Activated CD8-positive, alpha-beta memory T cell treated with anti-CD3 and anti-CD28 coated beads for 4 hours (primary cell): ENCODE data around the gene EHBP1L1.

ENCODE experiments used
- DNase-seq, 2 donors: peaks; one replicate each; pipeline ENCODE4 v3.0.0-alpha.2; 2020; ENCODE audit warnings: low read depth in 2 of 2

Gene EHBP1L1

DNA sequence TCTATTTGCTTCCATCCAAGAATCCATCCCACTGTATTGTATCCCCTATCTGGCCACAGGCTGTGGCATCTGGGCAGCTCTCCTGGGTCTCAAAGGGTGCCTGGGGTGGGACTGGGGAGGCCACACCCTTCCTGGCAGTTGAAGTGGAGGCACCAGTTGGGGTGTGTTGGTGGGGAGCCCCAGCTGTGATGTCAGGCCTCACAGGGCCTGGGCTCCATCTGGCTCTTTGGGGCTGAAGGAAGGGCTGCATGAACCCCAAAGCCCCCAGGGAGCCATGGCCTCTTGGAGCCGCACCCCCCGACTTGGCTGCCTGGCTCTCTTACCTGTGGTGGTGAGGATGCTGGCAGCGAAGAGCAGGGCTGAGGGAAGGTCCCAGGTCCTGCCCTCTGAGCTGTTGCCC is 19.3 kb downstream of the EHBP1L1 start:
- DNase-seq = no peak

- DNase-seq = no peak
Measured at GRCh38 chr11:65595543-65596281, 19.9 kb downstream of the EHBP1L1 start, which contains the start of gene KCNK7. TSS of gene KCNK7 (minus strand) at chr11:65595800. CDS start at chr11:65595772, 28 bp downstream.

DNA sequence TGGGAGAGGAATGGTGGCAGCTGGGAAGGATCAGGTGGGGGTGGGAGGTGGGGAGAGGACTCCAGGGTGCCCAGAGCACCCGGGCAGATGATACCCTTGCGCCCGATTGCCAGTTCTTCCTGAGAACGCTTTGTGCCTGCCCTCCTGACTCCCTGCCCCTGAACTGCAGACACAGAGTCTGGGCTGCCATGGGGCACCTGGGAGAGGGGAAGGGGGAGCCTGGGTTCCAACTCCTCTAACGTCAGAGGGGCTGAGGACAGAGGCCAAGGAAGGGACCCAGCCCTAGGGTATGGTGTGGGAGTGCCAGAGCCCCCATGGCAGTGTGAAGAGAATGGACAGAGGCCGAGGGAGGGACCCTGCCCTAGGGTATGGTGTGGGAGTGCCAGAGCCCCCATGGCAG is 20.7 kb downstream of the EHBP1L1 start:
- DNase-seq = no peak

- DNase-seq = no peak
Measured at GRCh38 chr11:65598258-65598699, 22.4 kb downstream of the EHBP1L1 start.

DNA sequence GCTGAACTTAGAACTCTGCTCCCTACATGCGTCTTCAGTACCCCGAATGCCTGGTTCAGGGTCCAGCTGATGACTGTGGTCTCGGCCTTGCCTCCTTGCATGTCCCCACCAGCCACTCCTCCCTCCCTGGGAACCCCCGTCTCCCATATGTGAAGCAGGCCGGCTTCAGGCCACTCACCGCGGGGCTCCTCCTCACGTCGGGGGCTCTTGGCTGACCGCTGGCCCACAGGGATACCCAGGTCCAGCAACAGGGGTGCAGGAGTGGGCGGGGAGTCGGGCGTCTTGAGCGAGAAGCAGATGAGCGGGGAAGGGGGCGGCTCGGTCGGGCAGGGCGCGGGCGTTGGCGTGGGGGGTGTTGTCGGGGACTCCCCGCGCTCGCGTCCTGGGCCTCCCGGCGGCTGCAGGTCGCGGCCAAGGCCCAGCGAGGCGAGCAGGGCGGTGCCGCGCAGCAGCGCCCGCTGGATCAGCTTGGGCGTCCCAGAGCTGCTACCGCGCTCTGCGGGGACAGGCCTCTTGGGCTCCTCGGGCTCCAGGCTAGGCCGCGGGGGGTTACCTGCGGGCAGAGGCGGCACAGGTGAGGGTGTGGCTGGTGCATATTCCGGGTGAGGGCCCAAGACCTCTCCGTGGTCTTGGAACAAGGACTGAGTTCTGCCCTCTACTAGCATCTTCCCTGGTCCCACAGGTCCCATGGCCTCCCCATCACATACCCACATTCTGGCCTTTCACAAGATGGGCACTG is 23.5 kb downstream of the EHBP1L1 start:
- no peak for DNase-seq

DNA sequence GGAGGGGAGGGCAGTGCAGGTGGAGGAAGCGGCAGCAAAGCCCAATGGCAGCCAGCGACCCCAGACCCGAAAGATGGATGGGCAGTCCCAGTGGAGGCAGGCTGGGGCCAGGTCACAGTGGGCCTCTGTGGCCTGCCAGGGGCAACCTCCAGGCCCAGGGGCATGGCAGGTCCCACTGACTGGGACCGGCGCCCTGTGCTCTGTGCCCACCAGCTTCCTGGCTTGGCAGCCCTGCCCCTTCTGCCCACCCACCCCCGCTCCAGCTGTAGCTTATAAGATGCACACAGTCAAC is 24.0 kb downstream of the EHBP1L1 start:
- no peak for DNase-seq

- DNase-seq = no peak
Measured at GRCh38 chr11:65604258-65604657, 28.4 kb downstream of the EHBP1L1 start.

- DNase-seq = no peak
Measured at GRCh38 chr11:65606876-65607613, 31.2 kb downstream of the EHBP1L1 start.

- DNase-seq = no peak
Measured at GRCh38 chr11:65607614-65608426, 32.0 kb downstream of the EHBP1L1 start.

GRCh38 chr11:65609229-65609628 is 33.4 kb downstream of the EHBP1L1 start:
- no peak for DNase-seq

GRCh38 chr11:65609665-65610064 is 33.8 kb downstream of the EHBP1L1 start:
- no peak for DNase-seq

DNA sequence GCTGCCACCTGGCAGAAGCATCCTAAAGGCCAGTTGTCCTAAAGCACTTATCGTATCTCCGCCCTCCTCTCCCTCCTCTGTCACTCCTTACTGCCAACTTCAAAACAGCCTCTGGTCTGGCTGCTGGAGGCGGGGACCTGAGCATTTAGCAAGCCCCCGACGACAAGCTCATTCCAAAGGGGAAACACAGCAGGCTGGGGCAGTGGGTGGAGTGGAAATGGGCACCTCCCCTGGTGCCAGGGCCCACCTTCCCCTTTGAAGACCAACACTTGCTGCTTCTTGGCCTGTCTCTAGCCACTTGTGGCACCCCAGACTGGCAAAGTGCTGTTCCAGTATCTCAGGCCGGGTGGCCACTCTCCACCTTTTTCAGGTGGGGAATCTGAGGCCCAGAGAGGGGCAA is 34.6 kb downstream of the EHBP1L1 start:
- no peak for DNase-seq

- no peak for DNase-seq
Measured at GRCh38 chr11:65611028-65611757, 35.3 kb downstream of the EHBP1L1 start.

GRCh38 chr11:65611758-65612603 is 36.1 kb downstream of the EHBP1L1 start:
- DNase-seq = no peak

DNA sequence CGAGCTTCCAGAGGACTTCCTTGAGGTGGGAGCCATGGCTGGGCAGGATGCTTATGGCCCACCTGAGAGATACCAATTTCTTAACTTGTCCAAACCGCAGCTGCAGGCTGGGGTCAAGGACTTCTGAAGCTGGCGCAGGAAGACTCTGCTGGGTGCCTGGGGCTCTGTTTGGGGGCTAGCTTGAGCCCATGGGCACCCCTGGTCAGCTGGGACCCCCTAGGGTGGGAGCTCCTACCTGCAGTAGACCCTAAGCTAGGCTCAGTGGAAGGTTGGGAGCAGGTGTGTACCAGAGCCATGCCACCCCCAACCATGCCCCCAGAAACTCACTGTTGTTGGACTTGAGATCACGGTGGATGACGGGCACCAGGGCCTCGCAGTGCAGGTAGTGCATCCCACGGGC is 36.8 kb downstream of the EHBP1L1 start:
- no peak for DNase-seq

- DNase-seq = no peak
Measured at GRCh38 chr11:65613091-65613928, 37.5 kb downstream of the EHBP1L1 start.

DNA sequence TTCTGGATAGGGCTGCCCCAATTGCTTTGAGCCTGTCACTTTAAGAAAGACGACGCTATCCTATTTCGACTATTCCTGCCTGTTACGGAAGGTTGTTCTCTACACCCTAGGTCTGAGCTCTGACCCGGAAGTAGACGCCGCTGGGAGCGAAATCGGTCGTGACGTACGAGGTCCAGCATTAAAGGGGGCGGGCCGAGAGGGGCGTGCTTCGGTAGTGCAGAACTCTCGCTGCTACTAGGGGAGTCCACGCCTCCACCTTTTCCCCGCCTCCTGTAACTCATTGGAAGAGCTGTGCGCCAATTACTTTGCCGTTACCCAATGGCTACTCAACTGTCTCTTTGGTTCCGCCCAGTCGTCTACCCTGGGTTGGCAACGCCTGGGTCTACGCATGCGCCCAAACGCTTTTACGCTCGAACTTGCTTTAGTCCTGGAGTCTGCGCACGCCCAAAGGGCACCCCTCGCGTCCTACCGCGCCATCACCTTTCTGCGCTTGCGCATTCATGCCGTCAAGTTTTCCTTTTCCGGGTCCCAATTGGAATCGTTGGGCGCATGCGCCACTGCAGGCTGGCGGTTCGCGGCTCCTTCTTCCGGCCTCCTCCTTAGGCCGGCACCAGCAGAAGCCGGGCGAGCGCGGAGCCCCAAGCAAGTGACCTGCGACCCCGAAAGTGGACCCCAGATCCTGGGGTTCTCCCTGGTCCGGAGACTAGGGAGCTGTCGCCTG is 39.5 kb downstream of the EHBP1L1 start, which contains the start of gene PCNX3:
Gene PCNX3 (plus strand): TSS at position 548 of the 721 bp plus-strand sequence. CDS start 536 bp downstream, outside the sequence.
- peak; percentile 100 for DNase-seq

DNA sequence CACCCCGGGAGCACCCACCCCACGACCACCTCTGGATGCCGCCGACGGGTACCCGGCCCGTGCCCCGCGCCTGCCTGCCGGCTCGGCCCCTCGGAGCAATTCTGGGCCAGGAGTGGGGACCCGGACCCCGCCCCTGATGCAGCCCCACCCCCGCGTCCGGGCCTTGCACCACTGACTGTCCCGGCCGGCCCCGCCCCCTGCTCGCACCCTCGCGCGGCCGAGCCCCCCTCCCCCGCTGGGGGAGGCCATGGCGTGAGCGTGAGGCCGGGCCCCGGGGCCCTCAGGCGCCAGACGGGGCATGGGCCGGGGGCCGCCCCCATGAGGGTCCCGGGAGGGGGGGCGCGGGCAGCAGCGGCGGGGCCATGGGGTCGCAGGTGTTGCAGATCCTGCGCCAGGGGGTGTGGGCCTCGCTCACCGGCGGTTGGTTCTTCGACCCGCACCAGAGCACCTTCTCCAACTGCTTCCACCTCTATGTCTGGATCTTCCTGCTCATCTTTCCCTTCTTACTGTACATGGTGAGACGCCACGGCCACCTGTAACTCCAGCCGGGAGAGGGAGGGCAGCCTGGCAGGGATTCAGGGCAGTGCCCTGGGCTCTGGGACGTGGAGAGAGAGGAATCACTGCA is 40.2 kb downstream of the EHBP1L1 start:
- DNase-seq = no peak
